OCI-LY7 (cell line): ENCODE measurements around the gene ZBTB21. TPM values are rescaled to one million over a fixed set of nuclear protein-coding genes. Genes with fewer than 3 reads are reported as not detected.

Experiments
- BruUV-seq: library from RNA; stranded (reverse); fragments of 400-500 nt; replicated peaks from 2 replicates; lab custom pipeline; 2021; lab: Mats Ljungman, UMichigan
- CTCF ChIA-PET: fragments of 300-600 bp; sonication (Branson Sonifier 250); formaldehyde crosslinking; loops from one replicate; lab custom pipeline; 2022; ENCODE audit warnings: antibody characterized with exemption; ENCODE audit not compliant: unreplicated experiment; lab: Charles Lee
- POLR2A ChIA-PET: fragments of 300-600 bp; sonication (Branson Sonifier 250); formaldehyde crosslinking; loops from one replicate; lab custom pipeline; 2022; ENCODE audit warnings: antibody characterized with exemption; lab: Charles Lee
- DNase-seq: peaks from one replicate; pipeline ENCODE4 v3.0.0-alpha.2; 2015; ENCODE audit warnings: low spot score
- H2AFZ ChIP-seq: fragments of 200-600 bp; sonication (generic), shearing (Covaris generic); 2 replicates; pipeline ENCODE4 v1.6.1; 2014; ENCODE audit warnings: mild to moderate bottlenecking, antibody characterized with exemption, low read length, moderate library complexity
- H3K27ac ChIP-seq: fragments of 200-600 bp; sonication (generic); 2 replicates; pipeline ENCODE4 v1.5.1; 2014; ENCODE audit warnings: mixed run types, low read depth, mild to moderate bottlenecking, moderate library complexity, low read length, inconsistent platforms; ENCODE audit not compliant: poor library complexity, severe bottlenecking
- H3K36me3 ChIP-seq: fragments of 200-600 bp; sonication (generic); 2 replicates; pipeline ENCODE4 v1.6.1; 2014; ENCODE audit warnings: mild to moderate bottlenecking, antibody characterized with exemption, low read length, moderate library complexity, mixed read lengths; ENCODE audit not compliant: insufficient read depth
- H3K4me1 ChIP-seq: fragments of 200-600 bp; sonication (generic); 2 replicates; pipeline ENCODE4 v1.5.1; 2014; ENCODE audit warnings: mild to moderate bottlenecking, low read length; ENCODE audit not compliant: insufficient read depth, poor library complexity, severe bottlenecking
- H3K4me2 ChIP-seq: fragments of 200-600 bp; sonication (generic); 2 replicates; pipeline ENCODE4 v1.6.1; 2014; ENCODE audit warnings: mild to moderate bottlenecking, low read length
- H3K4me3 ChIP-seq: fragments of 200-600 bp; sonication (generic); 2 replicates; pipeline ENCODE4 v1.5.1; 2014; ENCODE audit warnings: mild to moderate bottlenecking, low read depth, low read length; ENCODE audit not compliant: poor library complexity, severe bottlenecking
- H3K79me2 ChIP-seq: fragments of 200-600 bp; sonication (generic); 2 replicates; pipeline ENCODE4 v1.6.1; 2016; ENCODE audit warnings: low read depth, mild to moderate bottlenecking, low read length, moderate library complexity, mixed read lengths; ENCODE audit not compliant: insufficient read depth
- H3K9me2 ChIP-seq: fragments of 200-600 bp; sonication (generic); 2 replicates; pipeline ENCODE4 v1.6.1; 2016; ENCODE audit warnings: mild to moderate bottlenecking, low read length, mixed read lengths; ENCODE audit not compliant: insufficient read depth
- H3K9me3 ChIP-seq: fragments of 200-600 bp; sonication (generic); 2 replicates; pipeline ENCODE4 v1.6.1; 2014; ENCODE audit warnings: mild to moderate bottlenecking, mixed run types, low read length, mixed read lengths
- H4K20me1 ChIP-seq: fragments of 200-600 bp; sonication (generic); 2 replicates; pipeline ENCODE4 v1.6.1; 2014; ENCODE audit warnings: mild to moderate bottlenecking, antibody characterized with exemption, low read length, moderate library complexity, mixed read lengths; ENCODE audit not compliant: insufficient read depth
- CTCF ChIP-seq: fragments of 200-600 bp; sonication (generic); conservative IDR thresholded peaks from 2 replicates; pipeline ENCODE4 v1.5.1; 2014; ENCODE audit warnings: mild to moderate bottlenecking, antibody characterized with exemption, low read length, moderate library complexity, mixed read lengths
- EZH2phosphoT487 ChIP-seq: fragments of 200-600 bp; sonication (generic); IDR thresholded peaks from 2 replicates; pipeline ENCODE4 v1.6.1; 2018; ENCODE audit warnings: low read depth, borderline replicate concordance, mild to moderate bottlenecking, mixed run types, antibody characterized with exemption, low read length, moderate library complexity, mixed read lengths
- intact Hi-C: fragments of 100-400 bp; cut with micrococcal nuclease; formaldehyde crosslinking; loops from one replicate; pipeline ENCODE4 v1.10.0; 2022; ENCODE audit not compliant: unreplicated experiment
- total RNA-seq, 2 experiments: library from RNA; depleted of rRNA in 1 of 2; stranded (reverse); fragments of >200 nt in 1 of 2; shearing (Covaris generic) in 1 of 2; gene quantifications; 2 replicates each; pipeline ENCODE4 v1.2.3, GENCODE V29; 2014 to 2022

The ZBTB21 gene
- total RNA-seq, 2 experiments from 2014 or later, result 10.0 to 19.6 TPM

DNA sequence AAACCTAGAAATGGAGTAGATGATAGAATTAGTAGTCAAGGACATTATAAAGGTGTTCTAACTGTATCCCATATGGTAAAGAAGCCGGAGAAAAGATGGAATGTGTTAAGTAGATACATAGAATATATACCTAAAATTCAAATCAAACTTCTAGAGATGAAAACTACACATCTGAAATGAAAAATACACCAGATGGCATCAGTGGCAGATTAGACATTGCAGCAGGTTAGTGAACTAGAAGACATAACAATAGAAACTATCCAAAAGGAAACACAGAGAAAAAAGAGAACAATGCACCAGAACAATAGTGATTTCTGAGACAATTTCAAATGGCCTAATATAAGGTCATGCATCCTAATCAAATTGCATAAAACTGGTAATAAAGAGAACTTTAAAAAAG lies 26.9 kb downstream of the ZBTB21 start:
- Histone ChIP-seq H3K27ac (no peak overlapping the region), H3K9me2 (no peaks in the 10 kb centered on the region), H3K9me3 (peaks cover 19% of the 10 kb centered on the region), H3K79me2 (no peaks in the 10 kb centered on the region), H3K4me3 (no peak overlapping the region), H3K4me1 (no peaks in the 10 kb centered on the region), H3K36me3 (no peaks in the 10 kb centered on the region), H4K20me1 (no peaks in the 10 kb centered on the region), H3K4me2 (no peak overlapping the region), H2AFZ (no peak overlapping the region)
- no TSS peak for BruUV-seq
- TF ChIP-seq EZH2phosphoT487 (no peak), CTCF (no peak)
- DNase-seq, result no peak
- CTCF ChIA-PET, result no interaction called here
- intact Hi-C loops, result no loop called here
- POLR2A ChIA-PET, result interaction anchor here (1.0 to 1.1 kb wide), 2 partner anchors 9 to 10 kb away, joined by 3 to 4 read pairs; no protein-coding TSS in a partner anchor

DNA sequence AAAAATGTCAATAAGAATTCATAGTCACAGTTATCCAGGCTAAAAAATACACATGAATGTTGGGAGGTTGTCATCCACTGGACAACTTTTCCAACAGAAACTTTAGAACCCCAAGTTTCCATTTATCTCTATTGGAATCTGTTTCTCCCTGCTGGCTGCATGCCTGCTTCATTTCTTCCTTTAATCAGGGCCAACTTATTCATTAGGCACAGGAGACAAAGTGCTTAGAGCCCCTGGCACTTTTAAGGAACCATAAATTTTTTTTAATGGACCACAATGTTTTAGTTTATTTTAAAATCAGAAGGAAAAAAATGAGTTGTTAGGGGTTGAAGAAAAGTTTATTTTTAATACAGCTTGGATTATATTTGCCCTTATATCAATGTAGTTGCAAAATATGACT lies 29.6 kb downstream of the ZBTB21 start:
- ChIA-PET POLR2A (interaction anchor here (1.8 kb wide), 1 partner anchor 55 kb away, joined by 6 read pairs; no protein-coding TSS in a partner anchor), CTCF (interaction anchor here (1.0 kb wide), 1 partner anchor 128 kb away, joined by 3 read pairs; no protein-coding TSS in a partner anchor)
- TF ChIP-seq EZH2phosphoT487 (no peak), CTCF (no peak)
- H4K20me1 ChIP-seq, result no peaks in the 10 kb centered on the region
- no peak overlapping the region for H2AFZ ChIP-seq
- H3K9me3 ChIP-seq, result peaks cover 19% of the 10 kb centered on the region
- intact Hi-C loops, result no loop called here
- no peak overlapping the region for H3K4me3 ChIP-seq
- H3K27ac ChIP-seq, result no peak overlapping the region
- DNase-seq, result no peak
- no peaks in the 10 kb centered on the region for H3K79me2 ChIP-seq
- H3K4me1 ChIP-seq, result no peaks in the 10 kb centered on the region
- no peak overlapping the region for H3K4me2 ChIP-seq
- no peaks in the 10 kb centered on the region for H3K36me3 ChIP-seq
- no TSS peak for BruUV-seq
- no peaks in the 10 kb centered on the region for H3K9me2 ChIP-seq

DNA sequence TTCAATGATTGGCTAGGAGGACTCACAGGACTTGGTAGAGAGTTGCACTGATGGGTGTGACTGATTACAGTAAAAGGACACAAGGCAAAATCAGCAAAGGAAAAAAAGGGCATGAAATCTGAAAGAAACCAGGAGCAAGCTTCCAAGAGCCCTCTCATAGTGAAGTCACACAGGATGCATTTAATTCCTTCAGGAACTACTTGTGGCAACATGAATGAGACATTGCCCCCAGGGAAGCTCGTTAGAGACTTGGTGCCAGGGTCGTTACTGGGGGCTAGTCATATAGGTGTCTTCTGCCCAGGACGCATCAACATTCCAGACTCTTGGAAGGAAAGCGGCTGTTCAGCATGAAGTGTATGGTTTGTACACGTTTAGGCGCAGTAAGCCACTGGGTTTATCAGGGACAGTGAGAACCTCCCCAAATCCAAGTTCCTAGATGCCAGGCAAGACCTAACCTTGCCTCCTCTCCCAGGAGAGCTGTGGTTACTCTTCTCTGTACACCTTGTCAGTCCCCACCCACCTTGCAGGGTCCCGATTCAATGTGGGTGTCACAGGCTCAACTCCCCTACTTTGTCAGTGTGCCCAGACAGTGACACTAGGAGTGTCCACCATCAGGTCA lies 30.3 kb downstream of the ZBTB21 start:
- POLR2A ChIA-PET, result interaction anchor here (1.8 kb wide), 1 partner anchor 54 kb away, joined by 6 read pairs; no protein-coding TSS in a partner anchor
- no peaks in the 10 kb centered on the region for H3K4me1 ChIP-seq
- peaks cover 19% of the 10 kb centered on the region for H3K9me3 ChIP-seq
- BruUV-seq, result no TSS peak
- no peak for DNase-seq
- no peak overlapping the region for H3K4me2 ChIP-seq
- no peaks in the 10 kb centered on the region for H3K36me3 ChIP-seq
- no peak overlapping the region for H2AFZ ChIP-seq
- no peak for TF ChIP-seq CTCF
- no peak for TF ChIP-seq EZH2phosphoT487
- CTCF ChIA-PET, result interaction anchor here (1.0 kb wide), 1 partner anchor 128 kb away, joined by 3 read pairs; no protein-coding TSS in a partner anchor
- H3K4me3 ChIP-seq, result no peak overlapping the region
- intact Hi-C loops, result no loop called here
- H4K20me1 ChIP-seq, result no peaks in the 10 kb centered on the region
- no peaks in the 10 kb centered on the region for H3K9me2 ChIP-seq
- no peaks in the 10 kb centered on the region for H3K79me2 ChIP-seq
- no peak overlapping the region for H3K27ac ChIP-seq
